ENCODE measurements around the gene EIF4G2. TPM values are rescaled to one million over a fixed set of nuclear protein-coding genes. Genes with fewer than 3 reads are reported as not detected.

The EIF4G2 gene
- total and polyA plus RNA-seq, 2 of the 8 experiments (the other 6 are each of a cell fraction or from before 2014, with no cell fraction given) = 438 to 964 TPM

DNA sequence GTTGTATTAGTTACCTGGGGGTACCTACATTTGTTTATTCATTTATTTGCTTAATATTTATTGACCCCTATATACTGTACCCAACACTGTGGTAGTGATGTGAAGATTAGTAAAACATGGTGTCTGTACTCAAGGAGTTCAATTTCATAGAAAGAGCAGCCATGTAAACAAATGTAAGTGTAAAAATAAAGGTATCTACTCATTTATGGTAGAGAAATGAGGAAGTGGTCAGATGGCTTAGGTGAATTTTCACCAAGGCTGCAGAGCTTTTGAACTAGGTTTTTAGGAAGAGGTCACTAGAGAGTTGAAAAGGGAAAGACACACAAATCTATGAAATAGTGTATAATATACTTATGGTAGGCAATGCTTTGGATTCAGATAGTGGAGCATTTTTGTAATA lies 46.5 kb downstream of the EIF4G2 start:
- peaks cover 15 to 48% (median 23%) of the 10 kb centered on the region in 4 experiments for H3K36me3 ChIP-seq (ENCODE audit: control insufficient read depth in 2 of 4, insufficient read depth in 4 of 4, low read length in 3 of 4)
- H2BK20ac ChIP-seq (ENCODE audit: low read length) = no peak overlapping the region
- H2AFZ ChIP-seq (ENCODE audit: low read length) = no peak overlapping the region
- H3K56ac ChIP-seq (replicated peaks; ENCODE audit: insufficient read length, low read depth, low read length) = no peak overlapping the region
- peaks cover 0 to 2% of the 10 kb centered on the region in 2 experiments for H4K20me1 ChIP-seq (replicated peaks in 1 of 2; ENCODE audit: control insufficient read depth in 1 of 2, insufficient read depth in 2 of 2, low read length in 2 of 2)
- H4K8ac ChIP-seq (ENCODE audit: extremely low read depth, insufficient read depth, low read length) = no peak overlapping the region
- H3K9me3 ChIP-seq (ENCODE audit: insufficient read depth in 2 of 2, low read depth in 1 of 2, low read length in 1 of 2) = no peaks in the 10 kb centered on the region
- ChIA-PET POLR2A (ENCODE audit: partially characterized antibody) (no interaction called here), CTCF (ENCODE audit: partially characterized antibody) (interaction anchor here (1.6 kb wide), 1 partner anchor 8 kb away, joined by 6 read pairs; no protein-coding TSS in a partner anchor)
- no peak overlapping the region for H3K4me3 ChIP-seq (ENCODE audit: extremely low read depth in 1 of 4, insufficient read depth in 2 of 4, low read depth in 3 of 4, low read length in 4 of 4)
- no peak for DNase-seq (ENCODE audit: low read depth in 1 of 2, low spot score in 2 of 2)
- no peak overlapping the region for H3K4ac ChIP-seq (replicated peaks; ENCODE audit: insufficient read length, low read depth, low read length)
- no peak overlapping the region for H2BK5ac ChIP-seq (ENCODE audit: low read depth, low read length)
- H3K27ac ChIP-seq (ENCODE audit: low read depth, low read length) = no peak overlapping the region
- H2BK12ac ChIP-seq (ENCODE audit: low read depth, low read length) = no peak overlapping the region
- peaks cover 0 to 6% (median 0%) of the 10 kb centered on the region in 4 experiments; a peak in 1 of 7 replicates for H3K4me1 ChIP-seq (replicated peaks in 1 of 4; ENCODE audit: control insufficient read depth in 3 of 4, insufficient read depth in 4 of 4, low read length in 3 of 4)
- H3K79me2 ChIP-seq (ENCODE audit: control insufficient read depth in 1 of 2, insufficient read depth in 2 of 2, low read length in 2 of 2) = no peaks in the 10 kb centered on the region
- H3K14ac ChIP-seq (ENCODE audit: insufficient read length) = no peak overlapping the region
- no peak overlapping the region for H4K91ac ChIP-seq (replicated peaks; ENCODE audit: insufficient read length, low read length)
- no peak overlapping the region for H2AK5ac ChIP-seq (ENCODE audit: low read depth, low read length)
- H4K5ac ChIP-seq (ENCODE audit: insufficient read length, low read depth, low read length) = no peak overlapping the region
- no peak overlapping the region for H3K18ac ChIP-seq (ENCODE audit: extremely low read depth, low read length)
- no peak for FAIRE-seq
- H3K23ac ChIP-seq (ENCODE audit: insufficient read length) = no peak overlapping the region
- H2BK120ac ChIP-seq (replicated peaks; ENCODE audit: low read depth, low read length) = no peak overlapping the region
- no peak overlapping the region for H3K4me2 ChIP-seq (ENCODE audit: insufficient read depth in 1 of 2, low read depth in 2 of 2, low read length in 2 of 2)
- H3K23me2 ChIP-seq (ENCODE audit: low read depth, low read length) = no peaks in the 10 kb centered on the region
- no peak overlapping the region for H2BK15ac ChIP-seq (ENCODE audit: low read length)
- no peaks in the 10 kb centered on the region for H3K79me1 ChIP-seq (ENCODE audit: low read depth, low read length)
- no peak overlapping the region for H3K9ac ChIP-seq (replicated peaks in 1 of 4; ENCODE audit: extremely low read depth in 1 of 4, low read depth in 3 of 4, low read length in 3 of 4)
- no peaks in the 10 kb centered on the region for H3K27me3 ChIP-seq (replicated peaks in 1 of 4; ENCODE audit: control insufficient read depth in 3 of 4, extremely low read depth in 1 of 4, insufficient read depth in 3 of 4, low read length in 3 of 4)
- TF ChIP-seq BACH1 (IDR thresholded peaks at IDR 0.05; ENCODE audit: low read length) = no peak
- no peak for TF ChIP-seq EZH2 (IDR thresholded peaks at IDR 0.05; ENCODE audit: low read depth, low read length, severe bottlenecking)
- TF ChIP-seq CTBP2 (IDR thresholded peaks at IDR 0.05; ENCODE audit: borderline replicate concordance, insufficient read depth, insufficient read length, low read length) = no peak
- no peak for TF ChIP-seq TCF12 (IDR thresholded peaks at IDR 0.05; ENCODE audit: low read depth, low read length)
- no peak for TF ChIP-seq POLR2A (IDR thresholded peaks at IDR 0.05; ENCODE audit: control extremely low read depth in 1 of 2, low read depth in 2 of 2, low read length in 2 of 2)
- no peak for TF ChIP-seq SP1 (IDR thresholded peaks at IDR 0.05; ENCODE audit: low read depth, low read length)
- TF ChIP-seq KDM1A (IDR thresholded peaks at IDR 0.05; ENCODE audit: borderline replicate concordance, low read length) = no peak
- no peak for TF ChIP-seq YY1 (IDR thresholded peaks at IDR 0.05; ENCODE audit: low read depth, low read length)
- TF ChIP-seq SAP30 (IDR thresholded peaks at IDR 0.05; ENCODE audit: insufficient read depth, insufficient replicate concordance, low read length) = no peak
- no peak for TF ChIP-seq SUZ12 (IDR thresholded peaks at IDR 0.05; ENCODE audit: low read length)
- TF ChIP-seq PHF8 (conservative IDR thresholded peaks at IDR 0.05; ENCODE audit: low read depth, low read length) = no peak
- TF ChIP-seq KDM5A (IDR thresholded peaks at IDR 0.05; ENCODE audit: low read length) = no peak
- TF ChIP-seq, protein P1, sequence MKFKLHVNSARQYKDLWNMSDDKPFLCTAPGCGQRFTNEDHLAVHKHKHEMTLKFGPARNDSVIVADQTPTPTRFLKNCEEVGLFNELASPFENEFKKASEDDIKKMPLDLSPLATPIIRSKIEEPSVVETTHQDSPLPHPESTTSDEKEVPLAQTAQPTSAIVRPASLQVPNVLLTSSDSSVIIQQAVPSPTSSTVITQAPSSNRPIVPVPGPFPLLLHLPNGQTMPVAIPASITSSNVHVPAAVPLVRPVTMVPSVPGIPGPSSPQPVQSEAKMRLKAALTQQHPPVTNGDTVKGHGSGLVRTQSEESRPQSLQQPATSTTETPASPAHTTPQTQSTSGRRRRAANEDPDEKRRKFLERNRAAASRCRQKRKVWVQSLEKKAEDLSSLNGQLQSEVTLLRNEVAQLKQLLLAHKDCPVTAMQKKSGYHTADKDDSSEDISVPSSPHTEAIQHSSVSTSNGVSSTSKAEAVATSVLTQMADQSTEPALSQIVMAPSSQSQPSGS (IDR thresholded peaks at IDR 0.05; ENCODE audit: low read length) = no peak
- TF ChIP-seq, protein P2, sequence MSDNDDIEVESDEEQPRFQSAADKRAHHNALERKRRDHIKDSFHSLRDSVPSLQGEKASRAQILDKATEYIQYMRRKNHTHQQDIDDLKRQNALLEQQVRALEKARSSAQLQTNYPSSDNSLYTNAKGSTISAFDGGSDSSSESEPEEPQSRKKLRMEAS (IDR thresholded peaks at IDR 0.05) = no peak

Measured in H1 (cell line).